Activated CD8-positive, alpha-beta T cell treated with anti-CD3 and anti-CD28 coated beads, Interleukin-2, amount 10 ng/mL, durations not matched to agents 7 days and 5 days (primary cell): ENCODE measurements around the gene MEGF6. TPM values are rescaled to one million over a fixed set of nuclear protein-coding genes. Genes with fewer than 3 reads are reported as not detected.
"Not testable (repeated sequence)": the region's sequence is repeated elsewhere in the genome, so short reads cannot be mapped to it uniquely, and the experiment has no call there.

Experiments used
- ATAC-seq: fragments of 150-1000 bp; cut with Tn5 transposase; one replicate; pipeline ENCODE4 v1.10.0; 2021; ENCODE audit warnings: moderate library complexity
- CTCF ChIA-PET: fragments of 350-600 bp; sonication (Branson Sonifier 250); formaldehyde crosslinking; loops from one replicate; lab custom pipeline; 2021; ENCODE audit warnings: antibody characterized with exemption; lab: Charles Lee
- POLR2A ChIA-PET: fragments of 350-600 bp; sonication (Branson Sonifier 250); formaldehyde crosslinking; loops from one replicate; lab custom pipeline; 2021; ENCODE audit warnings: antibody characterized with exemption; lab: Charles Lee
- DNase-seq: peaks from one replicate; pipeline ENCODE4 v3.0.0-alpha.2; 2020
- H3K27ac Mint-ChIP-seq: one replicate; pipeline ENCODE4 v1.8.0; 2021; ENCODE audit warnings: mild to moderate bottlenecking, mixed read lengths
- H3K27me3 Mint-ChIP-seq: one replicate; pipeline ENCODE4 v1.8.0; 2021; ENCODE audit warnings: low read depth, mixed read lengths
- H3K36me3 Mint-ChIP-seq: one replicate; pipeline ENCODE4 v1.8.0; 2021; ENCODE audit warnings: low read depth, mixed read lengths
- H3K4me1 Mint-ChIP-seq: one replicate; pipeline ENCODE4 v1.8.0; 2021; ENCODE audit warnings: low read depth, mixed read lengths
- H3K4me3 Mint-ChIP-seq: one replicate; pipeline ENCODE4 v1.8.0; 2021; ENCODE audit warnings: mild to moderate bottlenecking, mixed read lengths
- H3K9me3 Mint-ChIP-seq: one replicate; pipeline ENCODE4 v1.8.0; 2022; ENCODE audit warnings: mixed read lengths; ENCODE audit not compliant: insufficient read depth
- total RNA-seq, 2 experiments: library from RNA; stranded (reverse); gene quantifications; one replicate each; pipeline ENCODE4 v1.2.3, GENCODE V29; 2021

The MEGF6 gene
- total RNA-seq, 2 experiments from 2014 or later = 7.1 to 8.3 TPM

DNA sequence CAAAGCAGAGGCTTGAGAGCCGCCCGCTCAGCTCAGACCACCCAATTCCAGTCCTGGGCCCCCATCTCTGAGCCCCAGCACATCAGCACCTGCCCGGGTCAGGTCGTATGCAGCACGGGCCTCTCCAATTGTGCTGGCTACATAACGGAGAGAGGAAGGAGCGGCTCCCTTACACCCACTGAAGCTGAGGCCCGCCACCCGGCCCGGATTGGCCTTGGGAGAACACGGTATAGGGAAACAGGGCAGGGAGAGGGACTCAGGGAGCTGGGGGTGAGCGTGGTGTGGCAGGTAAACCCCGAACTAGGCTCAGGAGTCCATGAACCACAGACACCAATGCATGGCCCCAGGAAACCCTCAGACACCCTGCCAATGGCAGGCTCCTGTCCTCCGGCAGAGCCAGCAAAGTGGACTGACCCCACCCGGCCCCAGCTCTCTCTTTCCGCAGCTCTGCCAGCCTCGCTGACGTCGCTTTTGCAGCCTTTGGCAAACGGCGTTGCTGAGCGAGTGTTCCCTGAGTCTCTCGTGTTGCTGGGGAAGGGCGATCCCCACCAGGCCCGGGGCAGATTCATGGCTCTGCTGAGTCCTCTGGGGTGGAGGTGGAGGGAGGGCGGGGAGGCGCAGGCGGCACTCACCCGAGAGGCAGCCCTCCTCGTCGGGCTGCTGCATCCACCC lies 16.5 kb downstream of the MEGF6 start:
- POLR2A ChIA-PET = no interaction called here
- peaks cover 20% of the 10 kb centered on the region for H3K4me1 Mint-ChIP-seq
- H3K27ac Mint-ChIP-seq = no peak overlapping the region
- H3K4me3 Mint-ChIP-seq = no peak overlapping the region
- H3K27me3 Mint-ChIP-seq = no peaks in the 10 kb centered on the region
- DNase-seq (no peak), ATAC-seq (no peak)
- no peaks in the 10 kb centered on the region for H3K36me3 Mint-ChIP-seq
- CTCF ChIA-PET = no interaction called here
- H3K9me3 Mint-ChIP-seq = no peaks in the 10 kb centered on the region

DNA sequence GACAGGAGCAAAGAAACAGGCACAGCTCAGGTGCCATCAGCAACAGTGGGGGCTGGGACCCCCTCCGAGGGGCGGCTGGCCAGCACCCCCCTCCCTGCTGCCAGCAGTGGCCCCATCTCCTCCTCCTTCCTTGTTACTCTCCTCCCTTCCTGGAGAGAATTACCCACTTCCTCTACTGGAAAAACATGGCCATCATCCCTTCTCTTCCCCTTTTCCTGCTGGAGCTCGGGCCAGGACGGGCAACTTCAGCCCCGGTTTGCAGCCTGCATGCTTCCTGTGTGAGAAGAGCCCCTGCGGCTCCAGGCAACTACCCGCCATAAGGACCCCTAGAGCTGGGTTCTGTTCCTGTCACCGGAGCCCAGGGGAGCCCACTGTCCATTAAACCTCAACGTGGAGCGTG lies 17.6 kb downstream of the MEGF6 start:
- Mint-ChIP-seq H3K27ac (no peak overlapping the region), H3K36me3 (no peaks in the 10 kb centered on the region), H3K9me3 (no peaks in the 10 kb centered on the region), H3K4me3 (no peak overlapping the region), H3K27me3 (no peaks in the 10 kb centered on the region), H3K4me1 (peaks cover 18% of the 10 kb centered on the region)
- DNase-seq (no peak), ATAC-seq (no peak)
- ChIA-PET CTCF (no interaction called here), POLR2A (no interaction called here)

DNA sequence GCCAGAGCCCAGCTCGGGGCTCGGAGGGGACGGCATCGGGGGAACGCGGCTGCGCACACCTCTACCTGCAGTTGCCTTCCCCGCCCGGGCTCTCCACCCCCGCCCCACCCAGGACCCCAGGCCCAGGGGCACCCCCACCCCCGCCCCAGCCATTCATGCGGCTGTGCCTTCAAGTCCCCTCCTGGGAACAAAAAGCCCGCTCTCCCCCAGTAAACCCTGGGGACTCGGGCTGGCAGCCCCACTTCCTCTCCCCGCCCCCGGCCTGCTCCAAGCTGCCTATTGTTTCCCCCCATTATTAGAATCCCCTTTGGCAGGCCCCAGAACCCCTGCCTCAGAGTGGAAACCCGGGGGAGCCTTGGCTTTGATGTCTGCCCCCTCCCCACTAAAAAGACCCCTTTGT lies 18.0 kb downstream of the MEGF6 start:
- ChIA-PET CTCF (no interaction called here), POLR2A (no interaction called here)
- ATAC-seq (no peak), DNase-seq (no peak)
- H3K4me1 Mint-ChIP-seq = peaks cover 16% of the 10 kb centered on the region
- no peaks in the 10 kb centered on the region for H3K27me3 Mint-ChIP-seq
- H3K4me3 Mint-ChIP-seq = no peak overlapping the region
- H3K36me3 Mint-ChIP-seq = no peaks in the 10 kb centered on the region
- no peak overlapping the region for H3K27ac Mint-ChIP-seq
- no peaks in the 10 kb centered on the region for H3K9me3 Mint-ChIP-seq

DNA sequence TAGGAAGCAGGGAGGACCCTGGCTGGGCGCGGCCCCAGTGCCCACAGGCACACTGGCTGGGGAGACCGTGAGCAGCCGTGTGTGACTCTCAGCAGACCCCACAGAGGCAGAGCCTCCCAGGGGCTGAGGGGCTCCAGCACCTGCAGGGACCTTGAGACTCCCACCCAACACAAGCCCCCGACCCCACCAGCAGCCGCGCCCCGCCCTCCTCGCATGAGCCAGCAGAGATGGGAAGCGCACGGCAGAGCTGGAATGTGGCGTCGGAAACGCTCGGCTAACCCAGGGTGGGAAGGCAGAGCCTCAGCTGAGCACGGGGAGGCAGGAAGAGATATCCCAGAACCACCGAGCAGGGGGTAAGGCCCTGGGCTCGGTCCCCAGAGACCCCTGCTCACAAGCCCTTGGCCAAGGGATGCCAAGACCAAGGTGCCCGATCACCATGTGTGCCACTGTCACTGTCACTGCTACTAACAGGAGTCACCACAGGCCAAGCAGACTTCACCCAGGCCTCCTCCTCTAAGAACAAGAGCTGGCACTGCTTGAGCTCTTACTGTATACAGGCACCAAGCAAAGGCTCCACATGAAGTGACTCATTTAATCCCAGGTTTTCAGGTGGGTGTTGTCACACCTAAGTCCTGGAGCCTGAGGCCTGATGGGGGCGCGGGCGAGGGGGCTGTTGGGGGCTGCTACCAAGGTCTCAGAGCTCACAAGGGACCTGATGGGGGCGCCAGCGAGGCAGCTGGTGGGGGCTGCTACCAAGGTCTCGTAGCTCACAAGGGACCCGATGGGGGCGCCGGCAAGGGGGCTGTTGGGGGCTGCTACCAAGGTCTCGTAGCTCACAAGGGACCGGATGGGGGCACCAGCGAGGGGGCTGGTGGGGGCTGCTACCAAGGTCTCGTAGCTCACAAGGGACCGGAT lies 20.1 kb downstream of the MEGF6 start:
- no peaks in the 10 kb centered on the region for H3K36me3 Mint-ChIP-seq
- no peak overlapping the region for H3K27ac Mint-ChIP-seq
- H3K27me3 Mint-ChIP-seq = no peaks in the 10 kb centered on the region
- DNase-seq (no peak), ATAC-seq (no peak)
- H3K4me1 Mint-ChIP-seq = no peaks in the 10 kb centered on the region
- ChIA-PET POLR2A (no interaction called here), CTCF (interaction anchor here (1.0 to 1.9 kb wide), 2 partner anchors 9 to 28 kb away, joined by 3 to 9 read pairs; no protein-coding TSS in a partner anchor)
- H3K4me3 Mint-ChIP-seq = no peak overlapping the region
- no peaks in the 10 kb centered on the region for H3K9me3 Mint-ChIP-seq

DNA sequence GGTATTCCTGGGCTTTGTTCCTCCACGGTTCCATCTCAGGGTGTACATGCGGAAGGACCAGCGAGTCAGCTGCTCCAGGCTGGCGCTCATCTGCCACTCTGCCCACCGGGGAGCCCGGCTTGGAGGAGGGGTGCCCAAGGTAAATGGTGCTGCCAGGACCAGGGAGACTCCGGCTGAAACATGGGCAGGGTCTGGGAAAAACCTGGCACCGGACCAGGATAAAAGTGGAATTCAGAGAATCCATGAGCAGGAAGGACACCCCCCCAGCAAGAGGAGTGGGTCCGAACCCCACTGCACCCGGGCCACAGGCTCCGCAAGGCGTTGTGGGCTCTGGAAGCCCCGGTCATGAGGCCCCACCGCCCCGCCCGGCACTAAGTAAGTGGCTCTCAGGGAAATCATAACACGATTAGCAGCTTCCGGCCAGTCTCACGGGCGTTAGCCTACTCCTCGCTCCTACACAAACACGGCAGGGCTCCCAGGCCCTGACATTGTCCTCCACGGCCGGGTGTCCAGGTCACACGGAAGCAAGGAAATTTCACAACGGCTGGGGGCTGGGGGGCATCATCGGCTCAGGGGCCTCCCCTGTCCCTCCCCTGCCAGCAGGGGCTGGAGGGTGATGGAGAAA lies 21.1 kb downstream of the MEGF6 start:
- no peaks in the 10 kb centered on the region for H3K36me3 Mint-ChIP-seq
- H3K27me3 Mint-ChIP-seq = no peaks in the 10 kb centered on the region
- DNase-seq (no peak), ATAC-seq (no peak)
- POLR2A ChIA-PET = no interaction called here
- H3K4me3 Mint-ChIP-seq = no peak overlapping the region
- H3K27ac Mint-ChIP-seq = no peak overlapping the region
- CTCF ChIA-PET = no interaction called here
- H3K9me3 Mint-ChIP-seq = no peaks in the 10 kb centered on the region
- no peaks in the 10 kb centered on the region for H3K4me1 Mint-ChIP-seq

DNA sequence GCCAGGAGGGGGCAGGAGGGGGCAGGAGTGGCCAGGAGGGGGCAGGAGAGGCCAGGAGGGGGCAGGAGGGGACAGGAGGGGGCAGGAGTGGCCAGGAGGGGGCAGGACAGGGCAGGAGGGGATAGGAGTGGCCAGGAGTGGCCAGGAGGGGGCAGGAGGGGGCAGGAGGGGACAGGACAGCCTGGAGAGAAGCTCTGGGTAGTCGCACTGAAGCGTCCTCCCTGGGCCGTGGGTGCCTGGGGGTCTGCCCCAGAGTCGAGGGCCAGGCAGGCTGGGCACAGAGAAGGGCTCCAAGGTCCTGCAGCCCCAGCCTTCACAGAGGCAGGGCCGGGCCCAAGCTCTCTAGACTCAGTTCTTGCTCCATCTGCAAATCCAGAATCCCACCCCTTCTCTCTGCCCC lies 22.9 kb downstream of the MEGF6 start:
- H3K9me3 Mint-ChIP-seq = no peaks in the 10 kb centered on the region
- H3K27me3 Mint-ChIP-seq = no peaks in the 10 kb centered on the region
- no peak for ATAC-seq
- H3K36me3 Mint-ChIP-seq = no peaks in the 10 kb centered on the region
- no peaks in the 10 kb centered on the region for H3K4me1 Mint-ChIP-seq
- DNase-seq = no peak
- no peak overlapping the region for H3K27ac Mint-ChIP-seq
- CTCF ChIA-PET = no interaction called here
- POLR2A ChIA-PET = no interaction called here
- no peak overlapping the region for H3K4me3 Mint-ChIP-seq

DNA sequence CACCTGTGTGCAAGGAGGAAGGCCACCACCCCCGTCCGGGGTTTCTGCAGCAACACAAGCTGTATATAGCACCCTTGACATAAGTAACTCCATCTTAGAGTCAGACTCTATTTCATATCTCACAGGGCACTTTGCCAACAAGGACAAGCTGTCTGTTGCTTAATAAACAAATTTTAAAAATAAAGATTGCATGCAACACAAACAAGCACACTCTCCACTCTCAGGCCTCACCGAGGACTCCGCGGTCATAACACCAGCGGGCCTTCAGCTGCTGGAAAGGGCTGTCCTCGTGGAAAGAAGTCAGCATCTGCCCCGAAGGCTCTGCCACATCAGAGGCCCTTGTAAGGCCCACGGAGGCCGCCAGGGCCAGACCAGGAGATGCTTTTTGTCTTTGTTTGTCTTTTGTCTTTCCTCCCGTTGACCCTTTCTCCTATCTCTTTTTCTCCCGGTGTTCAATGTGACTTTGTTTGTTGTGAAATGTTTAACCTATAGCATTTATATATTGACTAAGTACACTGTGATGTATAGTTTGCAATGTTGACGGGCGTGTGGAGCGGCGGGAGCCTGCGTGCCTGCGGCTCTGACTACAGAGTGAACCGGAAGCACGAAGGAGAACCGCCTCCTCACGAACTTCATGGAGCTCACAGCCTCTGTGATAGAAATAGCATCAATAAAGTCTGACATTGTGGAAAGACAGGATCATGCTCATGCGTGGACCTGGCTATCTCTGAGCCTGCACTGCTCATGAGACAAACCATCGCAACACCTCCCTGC lies 24.1 kb downstream of the MEGF6 start:
- no peak for DNase-seq
- Mint-ChIP-seq H3K36me3 (no peaks in the 10 kb centered on the region), H3K27ac (no peak overlapping the region), H3K4me1 (no peaks in the 10 kb centered on the region), H3K27me3 (no peaks in the 10 kb centered on the region), H3K9me3 (no peaks in the 10 kb centered on the region), H3K4me3 (no peak overlapping the region)
- ChIA-PET POLR2A (no interaction called here), CTCF (no interaction called here)
- ATAC-seq = no peak

DNA sequence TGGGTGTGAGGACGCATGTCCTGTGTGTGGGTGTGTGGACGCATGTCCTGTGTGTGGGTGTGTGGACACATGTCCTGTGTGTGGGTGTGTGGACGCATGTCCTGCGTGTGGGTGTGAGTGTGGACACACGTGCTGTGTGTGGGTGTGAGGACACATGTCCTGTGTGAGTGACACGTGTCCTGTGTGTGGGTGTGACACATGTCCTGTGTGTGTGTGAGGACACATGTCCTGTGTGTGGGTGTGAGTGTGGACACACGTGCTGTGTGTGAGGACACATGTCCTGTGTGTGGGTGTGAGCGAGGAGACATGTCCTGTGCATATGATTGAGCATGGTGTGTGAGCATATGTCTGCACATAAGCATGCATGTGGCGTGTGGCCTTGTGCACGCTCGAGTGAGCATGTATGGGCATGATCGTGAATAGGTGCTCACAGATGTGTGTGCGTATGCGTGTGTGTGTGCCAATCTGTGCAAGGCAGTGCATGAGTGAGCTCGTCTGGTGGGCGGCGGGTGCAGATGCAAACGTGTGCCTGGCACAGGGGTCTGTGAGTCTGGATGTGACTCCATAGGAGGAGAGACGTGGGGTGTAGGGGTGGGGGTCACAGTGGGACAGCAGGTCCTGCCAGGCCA lies 25.3 kb downstream of the MEGF6 start:
- no peaks in the 10 kb centered on the region for H3K36me3 Mint-ChIP-seq
- DNase-seq (no peak), ATAC-seq (no peak)
- H3K27ac Mint-ChIP-seq = no peak overlapping the region
- POLR2A ChIA-PET = no interaction called here
- H3K9me3 Mint-ChIP-seq = no peaks in the 10 kb centered on the region
- H3K4me1 Mint-ChIP-seq = no peaks in the 10 kb centered on the region
- H3K4me3 Mint-ChIP-seq = no peak overlapping the region
- H3K27me3 Mint-ChIP-seq = no peaks in the 10 kb centered on the region
- CTCF ChIA-PET = no interaction called here

DNA sequence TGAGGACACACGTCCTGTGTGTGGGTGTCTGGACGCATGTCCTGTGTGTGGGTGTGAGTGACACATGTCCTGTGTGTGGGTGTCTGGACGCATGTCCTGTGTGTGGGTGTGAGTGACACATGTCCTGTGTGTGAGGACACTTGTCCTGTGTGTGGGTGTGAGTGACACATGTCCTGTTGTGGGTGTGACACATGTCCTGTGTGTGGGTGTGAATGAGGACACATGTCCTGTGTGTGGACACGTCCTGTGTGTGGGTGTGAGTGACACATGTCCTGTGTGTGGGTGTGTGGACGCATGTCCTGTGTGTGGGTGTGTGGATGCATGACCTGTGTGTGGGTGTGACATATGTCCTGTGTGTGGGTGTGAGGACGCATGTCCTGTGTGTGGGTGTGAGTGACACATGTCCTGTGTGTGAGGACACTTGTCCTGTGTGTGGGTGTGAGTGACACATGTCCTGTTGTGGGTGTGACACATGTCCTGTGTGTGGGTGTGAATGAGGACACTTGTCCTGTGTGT lies 25.9 kb downstream of the MEGF6 start:
- H3K27me3 Mint-ChIP-seq, H3K9me3 Mint-ChIP-seq, DNase-seq, POLR2A ChIA-PET, H3K4me3 Mint-ChIP-seq, H3K4me1 Mint-ChIP-seq, H3K27ac Mint-ChIP-seq, ATAC-seq, H3K36me3 Mint-ChIP-seq, CTCF ChIA-PET: not testable (repeated sequence)

DNA sequence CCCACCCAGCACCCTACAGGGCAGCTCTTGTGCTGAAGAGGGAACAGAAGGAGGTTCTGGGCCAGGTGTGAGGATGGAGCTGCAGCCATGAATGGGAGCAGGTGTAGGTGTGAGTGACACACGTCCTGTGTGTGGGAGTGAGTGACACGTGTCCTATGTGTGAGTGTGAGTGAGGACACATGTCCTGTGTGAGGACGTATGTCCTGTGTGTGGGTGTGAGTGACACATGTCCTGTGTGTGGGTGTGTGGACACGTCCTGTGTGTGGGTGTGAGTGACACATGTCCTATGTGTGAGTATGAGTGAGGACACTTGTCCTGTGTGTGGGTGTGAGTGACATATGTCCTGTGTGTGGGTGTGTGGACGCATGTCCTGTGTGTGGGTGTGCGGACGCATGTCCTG lies 26.4 kb downstream of the MEGF6 start:
- DNase-seq (no peak), ATAC-seq (no peak)
- Mint-ChIP-seq H3K27ac (no peak overlapping the region), H3K4me1 (no peaks in the 10 kb centered on the region), H3K36me3 (no peaks in the 10 kb centered on the region), H3K27me3 (no peaks in the 10 kb centered on the region), H3K4me3 (no peak overlapping the region), H3K9me3 (no peaks in the 10 kb centered on the region)
- CTCF ChIA-PET = no interaction called here
- POLR2A ChIA-PET = no interaction called here

DNA sequence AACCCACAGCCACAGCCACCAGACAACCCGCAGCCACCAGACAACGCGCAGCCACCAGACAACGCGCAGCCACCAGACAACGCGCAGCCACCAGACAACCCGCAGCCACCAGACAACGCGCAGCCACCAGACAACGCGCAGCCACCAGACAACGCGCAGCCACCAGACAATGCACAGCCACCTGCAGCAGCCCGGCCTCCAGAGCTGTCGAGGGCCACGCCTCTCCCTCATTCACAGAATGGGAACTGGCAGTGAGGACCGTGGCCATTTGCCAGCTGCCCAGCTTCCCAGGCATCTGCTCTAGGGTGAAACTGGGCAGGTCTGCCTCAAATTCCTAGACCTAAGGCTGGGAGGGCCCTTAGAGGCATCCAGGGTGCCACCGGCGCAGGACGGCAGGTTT lies 27.6 kb downstream of the MEGF6 start:
- not testable (repeated sequence) for H3K36me3 Mint-ChIP-seq

More for the DNA sequence above, 27.6 kb downstream of the MEGF6 start:
- ATAC-seq, DNase-seq, POLR2A ChIA-PET, H3K27me3 Mint-ChIP-seq, CTCF ChIA-PET, H3K9me3 Mint-ChIP-seq, H3K4me3 Mint-ChIP-seq, H3K4me1 Mint-ChIP-seq, H3K27ac Mint-ChIP-seq: not testable (repeated sequence)
